Activated naive CD4-positive, alpha-beta T cell treated with Interleukin-2 at 50 U/mL for 16 hours (primary cell): ENCODE results near the gene FANCD2.
"Not testable (repeated sequence)": the region's sequence is repeated elsewhere in the genome, so short reads cannot be mapped to it uniquely, and the experiment has no call there.

Source experiments
- DNase-seq: peaks from one replicate; pipeline ENCODE4 v3.0.0-alpha.2; 2020

FANCD2 gene

DNA sequence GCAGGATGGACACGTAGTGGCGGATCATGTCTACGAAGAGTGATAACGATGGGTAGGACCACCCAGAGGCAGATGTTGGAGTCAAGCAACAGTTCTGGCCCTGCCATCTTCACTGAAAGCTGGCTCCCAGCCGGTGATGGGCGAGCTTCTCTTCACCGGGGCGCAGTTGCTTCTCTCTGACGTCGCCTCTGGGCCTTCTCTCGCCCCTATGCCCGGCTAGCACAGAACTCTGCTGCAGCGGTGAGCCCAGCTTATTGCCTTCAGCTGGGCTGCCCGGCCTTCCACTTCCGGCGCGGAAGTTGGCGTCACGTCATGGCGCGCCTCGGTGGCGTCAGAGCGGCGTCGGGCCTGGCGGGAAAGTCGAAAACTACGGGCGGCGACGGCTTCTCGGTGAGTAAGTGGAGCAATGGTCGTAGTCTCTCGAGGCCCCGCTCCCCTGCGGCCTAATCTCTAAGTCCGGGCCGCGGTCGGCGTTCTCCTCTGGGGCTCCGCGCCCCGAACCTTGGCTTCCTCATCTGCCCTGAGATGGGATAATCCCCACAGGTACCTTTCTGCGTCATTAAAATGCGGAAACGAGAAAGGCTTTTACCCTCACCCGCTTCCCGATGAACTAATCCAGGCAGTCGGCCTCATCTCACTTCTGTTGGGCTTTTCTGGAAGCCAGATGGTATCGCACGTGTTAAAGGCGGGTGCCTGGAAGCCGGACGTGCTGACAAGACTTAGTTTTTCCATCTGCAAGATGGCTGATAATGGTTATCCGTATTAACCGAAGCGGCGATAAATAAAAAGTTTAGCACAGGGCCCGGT is at the start of gene FANCD2:
Gene FANCD2 (plus strand): TSS at position 354 of the 807 bp plus-strand sequence. CDS start 2,221 bp downstream, outside the sequence.
- DNase-seq, result peak; percentile 94

DNA sequence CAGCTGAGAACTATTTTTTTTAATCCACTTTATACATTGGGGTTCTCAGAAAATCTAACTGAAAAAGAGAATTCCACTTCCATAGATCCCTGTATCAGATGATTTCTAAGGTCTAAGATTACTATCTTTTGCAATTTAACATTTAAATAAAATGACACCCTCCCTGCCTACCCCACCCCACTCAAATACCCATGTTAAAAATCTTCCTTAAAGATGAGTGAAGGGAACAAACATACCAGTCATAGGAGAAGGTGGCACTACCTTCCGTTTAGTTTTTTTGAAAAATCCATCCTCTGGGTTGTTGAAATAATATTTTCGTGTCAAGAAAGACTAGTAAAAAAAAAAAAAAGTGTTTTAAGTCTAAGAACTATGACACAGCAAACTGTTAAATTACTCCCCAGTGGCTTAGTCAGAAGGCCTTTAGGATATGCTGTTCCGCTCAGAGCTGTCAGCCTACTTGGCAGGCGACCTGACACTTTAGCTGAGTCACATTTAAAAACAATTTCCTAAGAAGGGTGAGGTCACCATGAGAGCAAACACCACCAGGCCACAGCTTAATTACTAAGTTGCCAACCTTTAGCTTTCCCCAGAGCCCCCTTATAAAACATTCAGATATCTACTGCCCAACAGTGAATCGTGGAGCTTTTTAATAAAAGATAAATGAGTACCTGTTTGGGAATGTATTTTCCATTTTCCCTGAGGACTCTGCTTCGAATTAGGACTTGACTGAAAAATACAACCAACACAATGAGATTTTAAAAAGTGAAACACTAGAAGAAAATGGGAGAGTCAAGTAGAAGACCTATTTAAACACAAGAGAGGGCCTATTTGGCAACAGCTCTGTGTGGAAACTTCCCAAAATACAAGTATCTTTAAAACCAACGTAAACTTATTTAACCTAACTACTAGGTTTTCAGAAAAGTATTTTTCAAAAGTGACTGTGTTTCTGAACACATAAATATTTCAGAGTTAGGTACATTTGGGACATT is 49.2 kb upstream of the FANCD2 start:
- DNase-seq, result peak; percentile 20

DNA sequence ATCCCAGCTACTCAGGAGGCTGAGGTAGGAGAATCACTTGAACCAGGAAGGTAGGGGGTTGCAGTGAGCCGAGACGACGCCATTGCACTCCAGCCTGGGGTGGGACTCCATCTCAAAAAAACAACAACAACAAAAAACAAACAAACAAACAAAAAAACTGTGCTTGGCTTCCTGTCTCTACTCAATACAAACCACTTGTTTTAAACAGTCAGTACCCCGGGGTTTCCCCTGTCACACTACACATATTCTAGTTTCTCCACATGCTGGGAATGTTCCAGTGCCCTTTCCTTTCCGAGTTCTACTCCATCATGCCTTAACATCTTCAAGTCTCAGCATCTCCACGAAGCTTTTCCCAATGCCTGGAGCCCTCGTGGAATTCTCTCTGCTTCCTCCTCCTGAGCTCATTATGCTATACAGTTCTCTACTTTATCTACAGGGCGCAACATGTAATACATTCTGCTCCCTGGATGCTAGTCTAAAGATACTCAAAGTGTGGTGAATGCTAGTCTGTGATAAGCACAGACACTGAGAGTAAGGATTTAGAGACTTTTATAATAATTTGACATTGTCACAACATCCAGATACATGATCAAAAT is 47.4 kb upstream of the FANCD2 start:
- DNase-seq, result no peak

DNA sequence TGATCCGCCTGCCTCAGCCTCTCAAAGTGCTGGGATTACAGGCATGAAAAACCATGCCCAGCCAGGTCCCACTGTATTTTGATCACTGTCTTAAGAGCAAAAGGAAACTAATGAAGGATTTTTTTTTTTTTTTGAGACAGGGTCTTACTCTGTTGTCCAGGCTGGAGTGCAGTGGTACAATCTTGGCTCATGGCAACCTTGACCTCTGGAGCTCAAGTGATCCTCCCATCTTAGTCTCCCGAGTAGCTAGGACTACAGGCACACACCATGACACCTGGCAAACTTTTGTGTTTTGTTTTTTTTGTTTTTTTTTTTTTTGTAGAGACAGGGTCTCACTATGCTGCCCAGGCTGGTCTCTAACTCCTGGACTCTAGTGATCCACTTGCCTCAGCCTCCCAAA is 46.0 kb upstream of the FANCD2 start:
- no peak for DNase-seq

DNA sequence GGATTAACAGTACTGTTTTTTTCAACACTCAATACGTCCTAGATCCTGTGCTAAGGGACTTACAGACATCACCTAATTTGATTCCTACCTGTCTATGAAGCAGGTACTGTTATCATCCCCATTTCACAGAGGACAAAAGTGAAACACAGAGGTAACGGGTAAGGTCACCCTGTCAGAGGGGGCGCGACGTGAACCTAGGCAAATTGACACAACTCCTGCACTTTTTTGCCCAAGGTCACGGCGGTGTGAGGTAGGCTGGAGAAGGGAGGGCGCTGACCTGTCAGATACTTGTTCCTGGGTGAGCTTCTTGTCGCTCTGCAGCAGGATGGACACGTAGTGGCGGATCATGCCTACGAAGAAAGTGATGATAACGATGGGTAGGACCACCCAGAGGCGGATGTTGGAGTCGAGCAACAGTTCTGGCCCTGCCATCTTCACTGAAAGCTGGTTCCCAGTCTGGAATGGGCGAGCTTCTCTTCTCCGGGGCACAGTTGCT is 40.0 kb upstream of the FANCD2 start:
- no peak for DNase-seq

DNA sequence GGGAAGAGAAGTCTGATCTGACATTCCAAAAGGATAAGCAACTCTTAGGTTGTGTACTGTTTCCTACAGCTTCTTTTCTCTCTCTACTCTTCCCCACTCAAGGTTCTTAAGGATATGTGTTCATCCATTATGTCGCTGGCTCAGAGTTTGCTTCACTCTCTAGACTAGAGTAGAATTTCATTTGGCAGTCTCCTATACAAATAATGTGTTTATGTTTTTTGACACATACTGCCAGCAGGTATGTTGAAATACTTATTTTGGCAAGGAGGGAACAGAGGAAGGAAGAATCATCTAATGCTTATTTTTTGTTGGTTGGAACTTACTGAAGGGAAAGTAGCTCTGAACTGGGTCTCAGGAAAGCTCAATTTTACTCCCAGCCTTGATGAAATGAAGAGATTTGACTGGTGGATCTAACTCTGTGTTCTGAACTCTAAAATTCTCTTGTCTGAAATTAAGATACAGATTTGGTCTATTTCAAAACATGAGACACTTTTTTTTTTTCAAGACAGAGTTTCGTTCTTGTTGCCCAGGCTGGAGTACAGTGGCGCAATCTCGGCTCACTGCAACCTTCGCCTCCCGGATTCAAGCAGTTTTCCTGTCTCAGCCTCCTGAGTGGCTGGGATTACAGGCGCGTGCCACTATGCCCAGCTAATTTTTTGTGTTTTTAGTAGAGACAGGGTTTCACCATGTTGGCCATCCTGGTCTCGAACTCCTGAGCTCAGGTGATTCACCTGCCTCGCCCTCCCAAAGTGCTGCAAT is 32.0 kb upstream of the FANCD2 start:
- DNase-seq, result no peak

DNA sequence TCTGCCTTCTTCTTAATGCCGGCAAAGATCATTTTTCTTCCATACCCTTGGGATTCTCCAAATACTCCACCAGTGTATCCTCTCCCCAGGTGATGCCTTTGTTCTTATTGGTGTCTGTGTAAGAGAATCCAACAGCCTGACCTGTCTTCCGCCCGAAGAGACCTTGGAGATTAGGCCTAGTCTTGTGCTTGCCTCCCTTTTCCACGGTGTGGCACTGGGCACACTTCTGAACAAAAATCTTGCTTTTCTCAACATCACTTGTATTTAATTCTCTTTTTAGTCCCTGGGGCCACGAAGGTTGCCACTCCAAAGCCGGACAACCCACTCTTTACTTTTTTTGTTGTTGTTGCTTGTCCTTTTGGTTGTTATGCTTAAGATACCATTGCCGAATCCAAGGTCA is 25.6 kb upstream of the FANCD2 start:
- DNase-seq, result no peak

DNA sequence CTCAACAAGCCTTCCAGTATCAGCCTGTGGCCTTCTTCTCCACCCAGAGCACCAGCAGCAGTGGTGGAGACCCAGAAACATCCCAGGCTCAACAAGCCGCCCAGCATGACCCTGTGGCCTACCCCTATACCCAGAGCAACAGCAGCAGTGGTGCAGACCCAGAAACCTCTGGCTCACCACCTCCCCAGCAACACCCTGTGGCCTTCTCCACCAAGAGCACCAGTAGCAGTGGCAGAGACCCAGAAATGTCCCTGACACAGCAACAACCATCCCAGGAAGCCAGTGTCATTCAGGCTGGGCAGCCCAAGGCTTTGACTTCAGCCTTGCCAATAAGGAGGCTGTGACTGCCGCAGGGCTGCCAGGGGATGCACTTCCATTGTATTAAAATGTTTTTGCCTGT is 23.3 kb upstream of the FANCD2 start:
- DNase-seq, result no peak

DNA sequence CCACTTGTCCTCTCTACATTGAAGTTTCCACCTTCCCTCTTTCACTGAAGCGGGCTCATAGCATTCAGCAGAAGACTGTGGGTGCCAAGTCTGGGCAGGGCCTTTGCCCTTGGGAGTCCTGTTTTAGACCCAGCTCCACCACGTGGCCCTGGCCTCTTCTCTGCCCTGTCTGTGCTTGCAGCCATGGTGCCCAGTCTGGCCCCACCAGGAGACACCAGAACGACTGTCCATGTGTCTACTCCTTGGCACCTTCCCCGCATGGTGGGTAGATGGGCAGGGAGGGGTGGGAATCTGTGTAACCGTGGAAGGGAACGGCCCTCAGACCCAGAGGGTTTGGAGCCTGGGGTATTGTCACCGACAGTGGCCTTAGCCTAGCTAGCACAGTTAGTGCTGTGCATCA is 21.7 kb upstream of the FANCD2 start:
- DNase-seq, result no peak

DNA sequence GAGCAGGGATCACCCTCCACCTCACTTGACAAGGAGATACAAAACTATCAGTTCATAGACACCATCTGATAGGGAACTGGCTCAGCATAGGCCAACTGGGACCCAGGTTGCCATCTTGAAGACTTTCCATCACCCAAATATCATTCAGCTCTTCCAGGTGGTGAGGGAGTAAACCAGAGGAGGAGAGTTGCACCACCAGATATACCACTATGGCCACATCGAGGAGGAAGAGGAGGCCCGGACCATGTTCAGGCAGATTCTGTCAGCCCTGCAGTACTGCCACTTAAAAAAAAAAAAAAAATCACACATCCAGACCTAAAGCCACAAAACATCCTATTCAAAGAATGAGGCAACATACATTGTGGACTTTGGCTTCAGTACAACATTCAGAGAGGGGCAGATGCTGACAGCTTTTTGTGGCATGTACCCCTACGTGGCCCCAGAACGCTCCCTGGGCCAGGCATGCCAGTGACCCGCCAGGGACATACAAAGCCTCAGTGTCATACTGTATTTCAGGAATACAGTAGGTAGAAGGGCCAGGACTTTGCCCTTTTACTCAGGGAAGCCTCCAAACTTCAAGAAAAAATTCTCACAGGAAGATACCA is 21.2 kb upstream of the FANCD2 start:
- no peak for DNase-seq

DNA sequence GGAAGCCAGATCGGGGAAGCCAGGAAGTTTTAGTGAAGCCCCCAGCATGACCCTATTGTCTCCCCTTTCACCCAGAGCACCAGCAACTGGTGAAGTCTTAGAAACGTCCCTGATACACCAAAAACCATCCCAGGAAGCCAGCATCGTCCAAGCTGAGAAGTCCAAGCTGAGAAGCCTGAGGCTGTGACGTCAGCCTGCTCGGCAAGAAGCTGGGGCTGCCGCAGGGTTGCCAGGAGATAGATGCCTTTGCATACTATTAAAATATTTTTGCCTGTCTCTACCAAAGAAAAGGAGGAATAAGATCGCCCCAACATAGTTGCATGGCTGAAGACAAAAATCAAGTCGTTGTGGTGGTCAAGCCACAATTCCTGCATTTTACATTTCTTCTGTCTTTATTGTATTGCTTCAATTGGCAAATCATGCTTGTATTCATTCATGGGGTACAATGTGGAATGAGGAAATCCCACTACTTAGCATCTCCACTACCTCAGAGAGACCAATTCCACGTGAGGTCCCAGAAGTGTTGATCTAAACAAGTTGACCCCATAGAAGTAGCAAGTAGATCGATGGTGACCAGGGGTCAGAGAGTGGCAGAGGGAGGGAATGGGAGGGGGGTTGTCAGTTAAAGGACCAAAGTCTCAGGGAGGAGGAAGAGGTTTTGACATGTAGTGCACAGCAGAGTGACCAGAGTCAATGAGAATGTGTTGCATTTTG is 20.0 kb upstream of the FANCD2 start:
- DNase-seq, result no peak

DNA sequence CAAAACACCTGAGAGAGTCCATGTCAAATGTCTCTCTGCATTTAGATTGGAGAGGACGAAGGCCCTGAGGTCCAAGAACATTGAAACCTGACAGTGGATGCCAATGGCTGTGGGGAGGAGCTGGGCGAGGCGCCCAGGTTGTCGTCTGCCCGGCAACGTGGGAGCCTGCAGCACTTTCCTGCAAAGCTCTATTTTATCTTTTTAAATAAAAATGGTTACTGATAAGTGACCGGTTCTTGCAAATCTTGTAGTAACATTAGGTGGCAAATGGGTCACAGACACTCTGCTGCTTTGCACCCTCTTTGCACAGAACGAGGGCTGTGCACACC is 19.5 kb upstream of the FANCD2 start:
- no peak for DNase-seq

DNA sequence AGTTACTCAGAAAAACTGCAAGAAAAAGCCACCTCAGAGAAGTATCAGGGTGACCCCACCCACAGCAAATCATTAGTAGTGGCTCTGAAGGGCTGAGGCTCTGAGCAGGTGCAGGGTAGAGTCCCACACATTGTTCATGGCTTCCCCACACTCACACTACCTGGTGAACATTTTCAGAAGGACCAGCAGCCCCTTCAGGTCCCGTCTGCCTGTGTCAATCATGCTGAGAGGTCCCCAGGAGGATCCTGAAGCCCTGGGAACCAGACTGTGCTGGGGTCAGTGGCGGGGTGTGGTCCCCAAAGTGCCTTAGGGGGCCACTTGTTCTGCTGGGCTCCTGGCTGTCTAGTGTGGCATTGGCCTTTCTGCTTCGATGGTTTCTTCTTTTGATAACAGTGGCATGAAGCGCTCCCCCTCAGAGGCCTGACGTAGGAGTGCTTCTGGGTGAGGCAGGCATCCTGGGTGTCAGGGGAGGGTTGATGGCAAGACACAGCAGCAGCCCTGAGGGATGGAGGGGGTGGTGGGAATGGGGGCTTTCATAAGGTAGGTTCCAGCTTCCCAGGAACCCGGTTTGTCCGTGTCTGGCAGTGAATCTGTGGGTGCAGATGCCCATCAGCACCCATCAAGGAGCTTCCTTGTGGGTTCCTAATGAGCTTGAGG is 19.0 kb upstream of the FANCD2 start:
- DNase-seq, result no peak

DNA sequence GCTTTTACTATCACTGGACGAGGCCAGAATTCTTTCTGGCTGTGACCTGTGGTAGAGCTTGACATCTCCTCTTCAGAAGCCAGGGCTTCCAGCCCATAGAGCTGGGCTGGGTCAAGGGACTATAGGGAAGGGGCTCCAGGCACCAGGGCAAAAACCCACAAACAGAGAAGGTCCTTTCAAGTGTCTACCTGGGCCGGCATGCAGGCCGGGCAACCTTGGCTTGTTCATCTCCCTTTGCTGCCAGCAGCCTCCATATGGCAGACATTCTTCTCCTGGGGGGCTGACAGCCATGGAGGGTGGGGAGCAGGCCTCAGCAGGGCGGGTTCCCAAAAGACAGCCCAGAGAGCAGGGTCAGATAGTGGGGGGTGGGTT is 18.0 kb upstream of the FANCD2 start:
- DNase-seq, result not testable (repeated sequence)

DNA sequence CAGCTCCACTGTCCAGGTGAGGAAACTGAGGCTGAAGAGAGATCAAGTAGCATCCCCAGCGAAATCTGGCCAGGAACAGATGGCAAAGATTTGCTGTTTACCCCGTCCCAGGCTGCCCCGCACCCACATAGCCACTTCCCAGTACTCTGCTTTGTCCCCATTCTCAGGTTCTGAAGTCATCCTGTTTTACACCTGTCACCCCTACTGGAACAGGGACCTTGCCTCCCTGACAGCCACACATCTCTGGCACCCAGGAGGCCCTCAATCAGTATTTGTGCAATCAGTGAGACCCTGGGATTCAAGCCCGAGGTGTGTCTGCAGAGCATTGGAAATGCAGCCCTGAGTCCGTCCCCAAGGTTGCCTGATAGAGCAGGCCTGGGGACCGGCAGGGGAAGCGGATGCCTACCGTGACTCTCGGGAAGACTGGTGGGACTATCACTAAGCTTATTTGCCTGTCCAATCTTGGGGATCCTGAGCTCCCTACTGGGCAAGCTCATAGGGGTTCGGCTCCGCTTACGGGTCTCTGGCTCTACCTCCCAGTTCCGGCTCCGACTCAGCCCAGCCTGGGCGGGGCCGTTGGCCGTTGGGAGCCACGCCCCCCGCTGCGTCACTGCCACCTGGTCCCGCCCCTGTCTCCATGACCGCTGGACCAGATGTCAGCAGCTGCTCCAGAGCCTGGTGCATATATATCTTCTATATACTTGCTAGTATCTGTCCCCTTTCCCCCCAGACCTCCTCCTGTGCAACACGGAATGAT is 17.5 kb upstream of the FANCD2 start:
- peak; percentile 88 for DNase-seq

DNA sequence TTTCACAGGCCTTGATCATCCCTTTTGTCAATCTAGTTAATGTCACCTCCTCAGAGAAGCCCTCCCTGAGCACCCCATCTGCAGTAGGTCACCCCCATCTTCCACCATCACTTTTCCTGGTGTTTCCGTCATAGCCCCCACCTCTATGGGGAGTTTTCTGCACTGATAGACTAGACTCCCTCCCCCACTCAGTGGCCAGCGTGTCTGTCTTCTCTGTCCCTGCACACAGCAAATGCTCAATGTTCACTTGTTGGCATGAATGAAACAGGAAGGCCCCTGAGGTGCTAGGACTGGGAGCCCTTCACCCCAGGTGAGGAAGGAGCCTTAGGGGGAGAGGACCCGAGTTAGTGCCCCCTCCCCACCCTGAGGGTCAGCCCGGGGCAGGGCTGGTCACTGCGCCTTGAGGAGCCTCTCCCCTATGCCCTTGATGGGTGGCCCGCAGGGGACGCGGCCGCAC is 15.8 kb upstream of the FANCD2 start:
- no peak for DNase-seq

DNA sequence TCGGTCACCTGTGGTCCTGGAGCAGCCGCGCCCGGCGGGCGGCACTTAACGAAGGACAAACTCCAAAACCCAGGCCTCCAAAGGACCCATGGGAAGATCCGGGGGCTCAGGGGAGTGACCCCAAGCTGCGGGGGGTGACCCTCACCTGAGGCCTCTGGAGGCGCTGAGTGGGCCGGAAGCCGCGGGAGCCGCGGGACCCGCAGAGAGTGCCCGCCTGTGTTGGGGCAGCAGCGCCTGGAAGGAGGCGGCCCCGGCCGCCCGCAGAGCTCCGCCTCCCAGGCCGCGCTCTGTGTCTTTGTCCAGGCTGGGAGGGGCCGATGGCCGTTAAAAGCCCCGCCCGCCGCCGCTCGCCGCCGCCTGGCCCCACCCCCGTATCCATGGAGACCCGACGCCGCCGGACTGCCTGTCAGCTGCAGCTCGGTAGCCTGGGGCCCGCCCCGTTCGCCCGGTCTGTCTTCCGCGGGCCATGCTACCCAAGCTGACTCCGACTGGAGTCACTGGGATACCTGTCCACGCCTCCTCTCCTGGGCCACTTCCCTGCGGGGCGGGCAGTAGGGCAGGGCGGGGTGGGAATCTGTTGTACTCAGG is 15.3 kb upstream of the FANCD2 start:
- peak; percentile 87 for DNase-seq

DNA sequence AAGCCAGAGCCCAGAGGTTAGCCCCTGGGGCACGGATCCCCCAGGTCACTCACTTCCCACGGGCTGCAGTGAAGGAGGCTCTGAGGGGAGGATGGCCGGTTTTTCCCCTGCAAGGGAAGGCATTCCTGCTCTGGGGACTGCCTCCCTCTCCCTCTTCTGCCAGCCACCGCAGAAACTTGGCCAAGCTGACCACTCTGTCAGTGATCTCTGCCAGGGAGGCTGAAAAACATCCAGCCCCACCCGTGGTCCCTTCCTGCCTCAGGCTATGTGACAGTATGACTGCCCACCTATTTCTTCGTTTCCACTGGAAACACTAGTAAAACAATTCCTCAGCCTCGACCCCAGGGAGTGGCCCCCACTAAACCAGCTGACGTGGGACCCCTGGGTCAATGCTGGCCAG is 14.6 kb upstream of the FANCD2 start:
- no peak for DNase-seq

DNA sequence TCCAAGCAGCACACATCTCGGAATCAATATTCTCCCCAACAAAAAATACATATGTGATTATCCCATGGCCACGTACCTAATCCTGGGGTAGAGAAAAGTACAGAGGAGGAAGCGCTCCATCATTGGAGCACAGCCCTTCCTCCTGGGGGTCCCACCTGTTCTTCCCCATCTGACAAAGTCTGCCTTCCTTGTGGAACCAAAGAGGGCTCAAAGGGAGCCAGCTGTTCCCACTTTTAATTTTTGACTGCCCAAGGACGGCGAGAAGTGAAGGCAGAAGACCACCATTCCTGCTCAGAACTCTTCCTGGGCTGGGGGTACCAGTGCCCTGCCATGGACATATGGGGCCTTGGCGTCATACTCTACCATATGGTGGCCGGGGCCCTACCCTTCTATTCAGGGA is 14.1 kb upstream of the FANCD2 start:
- DNase-seq, result no peak

DNA sequence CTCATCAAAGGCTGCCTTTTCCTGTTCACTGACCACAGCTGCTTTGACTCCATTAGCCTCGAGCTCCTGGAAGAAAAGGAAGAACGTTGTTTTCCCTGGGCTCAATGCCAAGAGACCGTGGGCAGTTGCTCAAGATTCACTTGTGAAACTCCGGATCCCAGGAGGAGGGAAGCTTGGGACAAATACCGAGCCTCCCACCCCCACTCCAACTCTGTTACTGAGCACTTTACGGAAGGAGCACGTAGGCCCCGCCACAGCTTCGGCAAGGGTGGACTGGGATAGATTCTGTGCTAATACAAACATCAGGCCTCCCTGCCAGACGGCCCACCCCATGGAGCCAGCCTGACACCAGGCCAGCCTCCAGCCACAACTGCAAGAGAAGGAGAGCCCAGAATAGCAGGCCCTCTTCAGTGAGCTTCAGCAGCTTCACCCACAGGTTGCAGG is 10.8 kb upstream of the FANCD2 start:
- no peak for DNase-seq
